GM19035 (cell line): ENCODE results near the gene LAMA3.

ENCODE experiments used
- ATAC-seq: cut with Tn5 transposase; IDR thresholded peaks from one replicate; pipeline ENCODE4 v1.9.1; 2021; ENCODE audit not compliant: unreplicated experiment

The LAMA3 gene

DNA sequence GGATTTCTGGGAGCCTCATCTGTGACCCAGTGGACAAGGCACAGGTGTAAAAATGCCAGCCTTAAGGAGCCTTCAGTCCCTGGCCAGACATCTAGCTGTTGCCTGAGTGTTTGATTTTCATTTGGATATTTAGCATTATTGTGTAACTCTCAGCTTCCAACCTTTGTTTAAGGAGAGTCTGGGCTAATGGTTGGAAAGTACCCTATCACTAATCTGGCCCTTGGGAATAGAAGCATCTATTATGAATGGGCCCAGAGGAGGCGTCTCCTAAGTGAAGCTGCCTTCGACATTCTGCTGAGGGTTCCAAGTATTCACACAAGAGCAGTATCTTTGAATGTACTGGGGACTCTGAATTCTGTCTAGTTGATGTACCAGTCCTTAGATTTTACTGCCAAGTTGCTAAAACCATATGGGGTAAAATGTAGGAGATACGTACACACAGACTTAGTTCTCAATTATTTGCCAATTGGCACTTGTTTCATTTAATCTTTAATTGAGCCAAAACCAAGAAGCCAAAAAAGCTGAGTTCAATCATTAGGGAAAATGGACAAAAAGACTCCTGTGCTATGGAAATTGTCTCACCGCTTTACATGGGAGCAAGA, 19.3 kb upstream of the LAMA3 start:
- no peak for ATAC-seq

DNA sequence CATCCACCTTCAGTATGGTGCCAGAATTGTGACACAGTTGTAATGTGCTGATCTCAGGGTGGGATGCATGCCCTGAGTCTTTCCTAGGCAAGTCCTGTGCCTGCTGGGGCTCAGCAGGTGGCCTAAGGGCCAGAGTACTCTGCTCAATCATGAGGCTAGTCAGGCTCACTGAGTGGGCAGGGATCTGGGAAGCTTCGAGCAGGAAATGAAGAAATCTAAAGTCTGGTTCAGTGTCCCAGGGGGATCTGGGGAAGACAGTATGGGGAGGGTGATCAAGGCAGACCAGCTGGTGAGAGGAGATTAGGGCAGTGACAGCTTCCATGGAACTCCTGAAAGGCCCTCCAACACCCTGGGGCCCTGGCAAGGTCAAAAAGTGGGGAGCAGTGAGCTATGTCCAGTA, 17.7 kb upstream of the LAMA3 start:
- ATAC-seq, result no peak

DNA sequence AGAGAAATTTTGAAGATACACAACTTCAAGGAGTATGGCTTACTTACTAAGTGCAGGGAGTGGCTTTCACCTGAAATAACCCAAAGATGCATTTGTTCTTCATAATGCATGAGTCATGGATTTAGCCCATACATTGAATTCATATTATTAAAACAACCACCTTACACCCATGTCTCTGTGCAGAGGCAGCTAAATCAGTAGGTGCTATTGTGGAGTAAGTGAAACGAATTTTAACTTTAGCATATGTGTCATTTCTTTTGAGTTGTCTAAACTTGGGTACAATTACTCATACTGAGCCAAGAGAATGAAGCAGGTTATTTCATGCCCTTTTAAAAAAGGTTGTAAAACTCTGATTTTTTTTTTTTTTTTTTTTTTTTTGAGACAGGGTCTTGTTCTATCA, 15.5 kb upstream of the LAMA3 start:
- no peak for ATAC-seq

DNA sequence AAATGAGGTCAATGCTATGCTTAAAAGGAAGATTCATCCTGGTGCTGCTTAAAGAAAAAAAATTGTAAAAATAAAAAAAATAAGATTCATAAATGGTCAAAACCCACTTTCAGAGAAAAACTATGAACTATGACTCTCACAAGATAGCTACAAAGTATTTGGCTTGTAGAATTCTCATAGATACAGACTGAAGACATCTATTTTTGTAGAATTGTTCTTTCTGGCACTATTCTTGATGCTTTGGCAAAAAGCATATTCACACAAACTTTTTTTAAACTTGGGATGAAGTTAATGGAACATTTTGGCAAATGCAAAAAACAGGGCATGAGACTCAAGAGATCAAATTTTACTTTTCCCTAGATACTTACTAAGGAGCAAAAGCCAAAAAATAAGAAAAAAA, 14.0 kb upstream of the LAMA3 start:
- no peak for ATAC-seq

DNA sequence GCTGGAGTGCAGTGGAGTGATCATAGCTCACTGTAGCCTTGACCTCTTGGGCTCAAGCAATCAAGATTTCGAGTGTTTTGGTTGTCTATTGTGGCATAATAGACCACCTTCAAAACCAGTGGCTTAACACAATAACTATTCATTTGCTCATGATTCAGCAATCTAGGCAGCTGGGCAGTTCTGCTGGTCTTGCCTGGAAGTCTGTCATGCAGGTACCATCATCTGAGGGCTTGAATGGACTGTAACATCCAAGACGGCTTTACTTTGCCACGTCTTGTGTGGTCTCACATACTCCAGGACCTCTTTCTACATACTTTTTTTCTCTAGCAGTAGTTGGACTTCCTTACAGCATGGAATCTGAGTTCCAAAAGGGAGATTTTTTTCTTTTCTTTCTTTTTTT, 13.4 kb upstream of the LAMA3 start:
- no peak for ATAC-seq

DNA sequence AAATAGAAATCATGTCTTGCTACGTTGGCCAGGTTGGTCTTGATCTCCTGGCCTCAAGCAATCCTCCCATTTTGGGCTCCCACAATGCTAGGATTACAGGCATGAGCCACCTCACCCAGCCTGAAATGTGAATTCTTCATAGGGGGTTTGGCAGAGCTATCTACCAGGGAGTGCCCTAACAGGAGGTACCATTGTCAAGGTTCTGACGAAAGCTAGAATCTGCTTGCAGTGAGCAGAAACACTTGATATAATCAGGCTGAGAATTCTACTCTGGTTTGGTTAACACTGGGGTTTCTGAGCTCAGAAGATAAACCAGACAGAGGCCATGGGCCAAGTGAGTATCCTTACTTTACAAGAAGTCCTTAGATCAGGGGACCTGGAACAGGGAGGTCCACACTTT, 7.2 kb upstream of the LAMA3 start:
- no peak for ATAC-seq

DNA sequence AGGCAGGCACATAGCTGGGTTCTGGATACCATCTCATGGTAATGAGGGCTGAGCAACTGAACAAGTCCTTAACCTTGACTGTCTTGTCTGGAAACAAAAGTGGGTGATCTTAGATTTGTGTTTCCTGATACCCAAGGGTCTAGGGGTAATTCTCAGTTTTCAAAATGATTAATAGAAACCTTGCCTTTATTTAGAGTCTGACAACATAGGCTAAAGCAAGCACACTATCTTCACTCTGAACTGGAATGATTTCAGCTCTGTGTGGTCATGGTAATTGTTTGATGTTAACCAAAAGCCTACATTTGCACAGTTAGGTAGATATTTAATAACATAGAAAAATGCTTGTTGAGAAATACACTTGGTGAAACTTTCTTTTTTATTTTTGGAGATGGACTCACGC, 6.8 kb upstream of the LAMA3 start:
- ATAC-seq, result no peak

DNA sequence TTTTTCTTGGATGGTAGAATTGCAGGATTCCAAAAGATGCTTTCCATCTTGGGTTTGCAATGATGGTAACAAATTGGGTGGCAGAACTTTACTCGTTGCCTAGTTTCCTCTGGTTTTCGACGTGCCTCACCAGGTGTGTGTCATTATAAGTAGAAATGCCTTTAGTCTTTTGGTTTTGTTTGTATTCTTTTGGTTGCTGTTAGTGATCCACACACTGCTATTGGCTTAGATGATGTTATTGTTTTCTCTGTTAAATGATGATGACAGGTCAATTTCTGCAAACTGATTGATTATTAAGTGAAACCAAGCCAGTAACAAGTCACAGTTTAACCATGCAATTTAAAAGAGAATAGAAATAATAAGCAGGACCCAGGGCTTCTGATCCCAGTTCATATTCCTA, 6.1 kb upstream of the LAMA3 start:
- ATAC-seq, result no peak

DNA sequence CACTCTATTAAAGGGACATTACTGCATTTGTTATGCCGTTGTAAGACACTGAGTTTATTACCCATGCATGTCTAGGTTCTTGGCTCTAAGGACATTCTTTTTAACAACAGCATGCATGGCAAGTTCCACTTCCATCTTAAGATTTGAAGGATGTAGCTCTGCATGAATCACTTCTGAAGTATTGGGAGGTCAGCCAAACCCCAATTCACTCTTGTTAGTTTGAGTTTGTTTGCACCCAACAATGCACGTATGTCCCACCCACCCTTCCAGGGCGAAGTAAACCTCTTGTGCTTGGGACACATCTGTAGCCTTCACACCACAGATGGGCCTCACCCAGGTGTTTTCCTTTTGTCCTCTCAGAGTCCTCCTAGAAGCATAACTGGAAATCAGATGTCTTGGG, 5.6 kb upstream of the LAMA3 start:
- no peak for ATAC-seq

DNA sequence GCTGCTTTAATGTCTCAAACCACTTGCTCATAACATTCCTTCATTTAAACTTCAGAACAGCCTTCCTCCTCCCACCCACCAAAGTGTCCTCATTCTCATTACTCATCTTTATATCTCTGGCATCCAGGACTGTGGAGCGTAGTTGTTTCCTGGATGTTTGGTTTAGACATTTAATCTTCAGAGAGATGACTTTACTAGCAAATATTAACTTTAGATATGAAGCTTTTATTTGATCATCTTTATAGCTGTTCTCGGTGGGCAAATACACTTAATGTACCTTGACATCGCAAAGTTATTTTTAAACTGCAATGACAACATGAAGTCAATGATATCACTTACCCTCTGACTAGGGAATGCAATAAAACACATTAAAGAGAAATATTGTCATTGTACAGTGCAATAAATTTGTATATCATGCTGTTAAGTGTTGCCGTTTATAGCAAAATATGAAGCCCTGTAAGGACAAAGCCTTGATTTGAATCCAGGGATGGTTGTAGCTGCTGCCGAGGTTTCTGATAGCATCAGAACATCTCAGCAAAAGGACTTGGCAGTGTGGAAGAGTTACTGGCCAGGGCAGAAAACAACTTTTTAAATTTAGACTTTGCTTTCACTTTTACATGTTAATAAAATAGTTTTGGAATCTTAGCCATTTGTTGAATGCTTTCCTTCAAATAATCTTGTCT, 4.6 kb upstream of the LAMA3 start:
- ATAC-seq, result no peak

DNA sequence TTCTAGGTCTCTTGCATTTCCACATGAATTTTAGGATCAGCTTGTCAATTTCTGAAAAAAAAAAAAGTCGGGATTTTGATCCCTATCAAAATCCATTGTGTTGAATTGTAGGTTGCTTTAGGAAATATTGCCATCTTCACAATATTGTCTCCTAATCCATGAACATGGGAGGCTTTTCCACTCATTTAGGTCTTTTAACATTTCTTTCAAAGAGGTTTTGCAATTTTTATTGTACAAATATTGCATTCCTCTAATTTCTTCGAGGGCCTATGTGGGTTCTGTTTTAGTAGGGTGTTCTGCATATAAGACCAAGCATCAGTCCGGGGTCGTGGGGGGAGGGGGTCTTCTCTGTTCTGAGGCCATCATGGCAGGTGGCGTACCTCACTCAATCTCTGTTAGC, 725 bp upstream of the LAMA3 start:
- ATAC-seq, result no peak

DNA sequence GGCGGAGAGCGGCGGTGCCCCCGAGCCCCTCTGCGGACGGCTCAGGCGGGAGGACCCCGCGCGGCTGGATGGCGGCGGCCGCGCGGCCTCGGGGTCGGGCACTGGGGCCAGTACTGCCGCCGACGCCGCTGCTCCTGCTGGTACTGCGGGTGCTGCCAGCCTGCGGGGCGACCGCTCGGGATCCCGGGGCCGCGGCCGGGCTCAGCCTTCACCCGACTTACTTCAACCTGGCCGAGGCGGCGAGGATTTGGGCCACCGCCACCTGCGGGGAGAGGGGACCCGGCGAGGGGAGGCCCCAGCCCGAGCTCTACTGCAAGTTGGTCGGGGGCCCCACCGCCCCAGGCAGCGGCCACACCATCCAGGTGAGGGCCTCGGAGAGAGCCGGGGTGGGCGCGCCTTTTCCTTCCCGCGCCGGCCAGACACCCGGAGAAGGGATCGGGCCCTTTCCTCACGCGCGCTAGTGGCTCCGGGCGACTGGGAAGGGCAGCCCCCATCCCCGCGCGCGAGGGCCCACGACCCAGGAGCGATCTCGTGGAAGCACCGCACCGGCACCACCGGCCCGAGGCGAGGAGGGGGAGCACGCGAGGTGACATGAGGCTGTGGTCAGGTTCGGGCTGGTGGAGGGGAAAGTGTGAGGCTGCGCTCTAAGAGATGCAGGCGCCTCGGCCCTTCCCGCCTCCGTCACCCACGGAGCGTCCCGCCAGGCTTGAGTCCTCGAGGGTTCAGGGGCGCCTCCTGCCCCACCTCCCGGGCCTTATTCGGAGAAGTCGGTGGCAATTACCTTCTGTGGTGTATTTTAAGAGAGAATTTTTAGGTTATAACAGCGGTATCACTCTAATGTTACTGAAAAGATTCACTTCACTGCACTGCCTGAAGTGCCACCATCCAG, 607 bp downstream of the LAMA3 start:
- no peak for ATAC-seq

DNA sequence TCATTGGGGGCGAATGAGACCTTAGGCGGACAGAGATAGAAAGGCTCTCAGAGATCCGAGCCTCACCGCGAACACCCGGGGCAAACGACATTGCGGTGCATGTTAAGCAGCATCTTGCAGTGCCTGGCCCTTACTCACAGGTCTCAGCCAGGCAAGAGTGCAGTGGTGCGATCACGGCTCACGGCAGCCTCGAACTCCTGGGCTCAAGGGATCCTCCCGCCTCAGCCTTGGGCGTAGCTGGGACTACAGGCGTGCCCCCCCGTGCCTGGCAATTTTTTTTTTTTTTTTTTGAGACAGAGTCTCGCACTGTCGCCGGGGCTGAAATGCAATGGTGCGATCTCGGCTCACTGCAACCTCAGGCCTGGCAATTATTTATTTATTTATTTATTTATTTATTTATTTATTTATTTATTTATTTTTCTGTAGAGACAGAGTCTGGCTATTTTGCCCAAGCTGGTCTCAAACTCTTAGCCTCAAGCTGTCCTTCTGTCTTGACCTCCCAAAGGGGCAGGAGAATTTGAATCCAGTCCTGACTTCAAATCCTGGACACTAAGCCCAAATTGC, 1.3 kb downstream of the LAMA3 start:
- no peak for ATAC-seq

DNA sequence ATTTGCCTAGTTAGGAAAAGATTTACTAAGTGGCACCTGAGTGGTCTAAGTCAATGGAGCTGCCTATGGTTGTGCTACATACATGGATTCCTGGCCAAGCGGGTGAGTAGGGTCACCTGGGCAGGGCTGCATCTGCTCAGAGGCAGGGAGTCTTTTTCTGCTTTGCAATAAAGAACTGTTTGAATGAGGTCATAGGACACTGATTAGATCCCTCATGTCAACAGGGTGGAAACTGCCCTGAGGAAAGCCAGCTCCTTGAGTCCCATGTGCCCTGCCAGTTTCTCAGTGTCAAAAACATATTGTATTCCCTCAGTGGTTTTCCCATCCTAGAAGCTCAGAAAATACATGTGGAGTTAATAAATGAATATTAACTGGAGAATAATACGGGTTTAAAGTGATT, 4.6 kb downstream of the LAMA3 start:
- no peak for ATAC-seq

DNA sequence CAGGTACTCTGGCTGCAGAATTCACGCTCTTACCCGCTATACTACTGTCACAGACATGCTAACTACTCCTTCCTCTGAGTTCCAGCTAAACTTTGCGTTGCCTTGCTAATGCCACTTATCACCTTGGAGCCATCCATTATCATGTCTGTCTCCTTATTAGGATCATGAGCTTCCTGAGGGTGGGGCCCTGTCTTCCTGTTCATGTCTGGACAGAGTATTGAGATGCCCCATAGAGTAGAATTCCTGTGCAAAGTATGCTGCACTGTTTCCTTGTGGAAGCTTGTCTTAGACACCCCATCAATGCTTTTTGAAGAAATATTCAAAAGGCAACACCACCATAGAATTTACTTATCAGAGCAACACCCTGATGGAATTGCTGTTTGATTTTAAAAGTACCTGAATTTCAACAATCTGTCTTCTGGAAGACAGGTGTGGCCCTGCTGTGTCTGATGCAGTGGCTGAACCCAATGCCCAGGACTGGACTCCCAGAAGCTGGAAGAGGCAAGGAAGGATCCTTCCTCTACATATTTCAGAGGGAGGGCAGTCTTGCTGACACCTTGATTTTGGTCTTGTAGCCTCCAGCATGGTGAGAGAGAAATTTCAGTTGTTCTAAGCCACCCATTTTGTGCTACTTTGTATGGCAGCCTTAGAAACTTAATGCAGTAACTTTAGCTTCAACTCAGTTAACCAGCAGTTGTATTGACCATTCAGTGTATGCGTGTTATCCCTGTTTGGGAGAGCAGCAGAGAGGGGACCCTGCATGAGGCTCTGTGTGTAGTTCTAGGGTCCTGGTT, 5.6 kb downstream of the LAMA3 start:
- ATAC-seq, result no peak

DNA sequence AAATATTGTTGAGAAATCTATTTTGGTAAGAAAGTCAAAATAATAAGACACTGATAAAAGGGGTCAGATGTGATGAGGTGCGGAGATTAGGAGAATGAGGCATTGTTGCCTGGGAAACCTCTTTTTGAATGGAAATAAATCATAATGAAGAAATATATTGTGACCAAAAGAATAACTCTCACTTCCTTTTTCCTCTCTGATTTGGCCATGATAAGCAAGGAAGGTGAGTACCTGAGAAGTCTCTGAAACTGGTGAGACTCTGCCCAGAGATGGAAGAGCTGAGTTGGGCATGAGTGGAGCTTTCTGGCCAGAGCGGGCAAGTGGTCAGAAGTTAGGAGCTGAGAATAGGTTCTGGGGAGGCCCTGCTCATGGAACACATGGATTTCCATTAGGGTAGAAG, 11.8 kb downstream of the LAMA3 start:
- no peak for ATAC-seq

DNA sequence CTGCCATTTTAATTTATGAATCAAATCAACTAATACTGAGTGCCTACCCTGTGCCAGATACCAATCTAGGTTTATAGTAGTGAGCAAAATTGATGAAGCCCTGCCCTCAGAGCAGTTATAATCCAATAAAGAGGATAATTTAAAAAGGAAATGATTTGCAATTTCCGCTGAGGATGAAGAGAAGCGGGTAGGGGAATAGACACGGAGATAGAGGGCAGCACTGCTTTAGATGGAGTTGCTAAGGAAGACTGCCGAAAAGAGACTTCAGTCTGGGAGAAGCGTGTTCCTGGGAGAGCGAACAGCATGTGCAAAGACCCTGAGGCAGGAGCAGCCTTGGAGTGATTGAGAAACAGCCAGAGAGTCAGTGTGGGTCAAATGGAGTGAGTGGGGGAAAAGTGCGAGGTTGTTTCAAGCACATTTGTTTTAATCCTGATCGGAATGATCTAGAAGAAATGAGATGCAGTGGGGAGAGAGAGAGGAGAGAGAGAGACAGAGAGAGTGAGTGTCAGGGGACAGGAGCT, 12.4 kb downstream of the LAMA3 start:
- no peak for ATAC-seq

DNA sequence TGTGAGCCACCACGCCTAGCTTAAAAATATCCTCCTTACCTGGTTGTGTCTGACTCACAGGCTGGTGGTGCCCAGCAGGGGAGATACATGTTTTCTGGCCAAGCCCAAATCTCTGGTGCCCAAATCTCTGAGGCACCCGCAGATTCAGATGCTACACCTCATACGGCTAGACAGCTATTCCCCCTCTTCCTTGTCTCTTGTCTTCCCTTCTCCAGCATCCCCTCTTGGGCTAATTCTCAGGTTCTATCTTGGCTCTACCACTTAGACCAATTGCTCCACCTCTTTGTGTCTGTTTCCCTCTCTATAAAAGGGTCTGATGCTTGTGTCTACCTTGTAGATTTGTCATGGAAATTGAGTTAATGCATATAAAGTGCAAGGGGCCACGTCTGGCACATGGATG, 13.4 kb downstream of the LAMA3 start:
- ATAC-seq, result no peak

DNA sequence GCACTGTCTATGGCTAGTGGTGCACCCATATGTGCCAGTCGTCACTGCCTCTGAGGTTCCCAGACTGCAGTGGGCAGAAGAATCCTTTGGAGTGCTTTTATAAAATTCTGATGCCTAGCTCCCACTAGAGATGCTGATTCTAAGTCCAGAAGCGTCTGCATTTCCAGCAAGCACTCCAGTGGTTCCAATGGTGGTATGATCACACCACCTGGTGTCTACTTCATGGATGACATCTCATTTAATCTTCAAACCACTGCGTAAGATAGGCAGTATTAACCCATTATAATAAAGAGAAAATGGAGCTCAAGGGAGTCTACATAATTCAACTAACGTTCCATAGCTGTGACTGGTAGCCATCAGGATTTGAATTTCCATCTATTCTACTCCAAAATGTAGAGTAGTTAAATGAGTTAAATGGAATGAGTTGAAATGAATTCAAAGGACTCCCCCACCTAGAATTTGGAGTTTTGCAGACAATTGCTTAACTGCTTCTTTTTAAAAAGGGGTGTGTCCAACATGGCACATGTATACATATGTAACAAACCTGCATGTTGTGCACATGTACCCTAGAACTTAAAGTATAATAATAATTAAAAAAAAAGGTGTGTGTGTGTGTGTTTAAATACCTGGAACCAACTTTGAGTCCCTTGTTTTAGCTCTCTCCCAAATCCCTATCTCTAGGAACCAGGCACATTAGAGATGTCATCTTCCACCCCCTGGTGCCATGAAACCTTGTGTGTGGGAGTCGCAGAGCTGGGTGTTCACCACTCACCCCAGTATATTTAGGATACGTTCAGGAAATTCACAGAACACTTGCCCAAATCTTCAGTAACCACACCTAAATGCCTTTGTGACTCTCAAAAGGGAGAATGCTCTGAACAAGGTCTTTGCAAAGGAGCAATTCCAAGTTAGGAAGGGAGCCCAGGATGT, 14.1 kb downstream of the LAMA3 start:
- ATAC-seq, result no peak

DNA sequence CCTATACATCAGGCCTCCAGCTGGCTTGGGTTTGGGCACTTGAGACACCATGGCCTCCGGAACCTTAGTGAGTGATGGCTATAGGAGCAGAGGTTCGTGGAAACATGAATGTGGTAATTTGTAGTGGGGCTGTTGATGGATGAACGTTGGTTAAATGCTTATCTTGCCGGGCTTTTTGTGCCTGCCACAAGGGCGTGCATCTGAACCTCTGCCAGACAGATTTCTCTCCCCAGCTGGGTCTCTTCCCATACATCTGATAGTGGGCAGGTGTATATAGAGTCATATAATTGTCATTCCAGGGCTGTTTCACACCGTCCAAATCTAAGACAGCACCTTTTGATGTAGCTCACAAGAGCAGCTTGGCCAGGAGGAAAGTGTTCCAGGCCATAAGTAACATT, 14.7 kb downstream of the LAMA3 start:
- no peak for ATAC-seq
